Measurements from ENCODE around the gene TFAP2C. TPM values are rescaled to one million over a fixed set of nuclear protein-coding genes. Genes with fewer than 3 reads are reported as not detected.

TFAP2C gene
- total RNA-seq, 1 donor from 2014 or later, result 9.8 TPM

GRCh38 chr20:56665806-56666205 is 36.7 kb downstream of the TFAP2C start:
- Mint-ChIP-seq H3K36me3 (no peaks in the 10 kb centered on the region), H3K27ac (no peak overlapping the region), H3K4me3 (no peak overlapping the region), H3K27me3 (ENCODE audit: low read depth) (no peaks in the 10 kb centered on the region), H3K9me3 (no peaks in the 10 kb centered on the region), H3K4me1 (no peaks in the 10 kb centered on the region)
- DNase-seq (ENCODE audit: low spot score in 2 of 2, unreplicated experiment in 2 of 2), result no peak
- TF ChIP-seq, protein P1, sequence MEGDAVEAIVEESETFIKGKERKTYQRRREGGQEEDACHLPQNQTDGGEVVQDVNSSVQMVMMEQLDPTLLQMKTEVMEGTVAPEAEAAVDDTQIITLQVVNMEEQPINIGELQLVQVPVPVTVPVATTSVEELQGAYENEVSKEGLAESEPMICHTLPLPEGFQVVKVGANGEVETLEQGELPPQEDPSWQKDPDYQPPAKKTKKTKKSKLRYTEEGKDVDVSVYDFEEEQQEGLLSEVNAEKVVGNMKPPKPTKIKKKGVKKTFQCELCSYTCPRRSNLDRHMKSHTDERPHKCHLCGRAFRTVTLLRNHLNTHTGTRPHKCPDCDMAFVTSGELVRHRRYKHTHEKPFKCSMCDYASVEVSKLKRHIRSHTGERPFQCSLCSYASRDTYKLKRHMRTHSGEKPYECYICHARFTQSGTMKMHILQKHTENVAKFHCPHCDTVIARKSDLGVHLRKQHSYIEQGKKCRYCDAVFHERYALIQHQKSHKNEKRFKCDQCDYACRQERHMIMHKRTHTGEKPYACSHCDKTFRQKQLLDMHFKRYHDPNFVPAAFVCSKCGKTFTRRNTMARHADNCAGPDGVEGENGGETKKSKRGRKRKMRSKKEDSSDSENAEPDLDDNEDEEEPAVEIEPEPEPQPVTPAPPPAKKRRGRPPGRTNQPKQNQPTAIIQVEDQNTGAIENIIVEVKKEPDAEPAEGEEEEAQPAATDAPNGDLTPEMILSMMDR (IDR thresholded peaks at IDR 0.05; ENCODE audit: unreplicated experiment), result no peak

DNA sequence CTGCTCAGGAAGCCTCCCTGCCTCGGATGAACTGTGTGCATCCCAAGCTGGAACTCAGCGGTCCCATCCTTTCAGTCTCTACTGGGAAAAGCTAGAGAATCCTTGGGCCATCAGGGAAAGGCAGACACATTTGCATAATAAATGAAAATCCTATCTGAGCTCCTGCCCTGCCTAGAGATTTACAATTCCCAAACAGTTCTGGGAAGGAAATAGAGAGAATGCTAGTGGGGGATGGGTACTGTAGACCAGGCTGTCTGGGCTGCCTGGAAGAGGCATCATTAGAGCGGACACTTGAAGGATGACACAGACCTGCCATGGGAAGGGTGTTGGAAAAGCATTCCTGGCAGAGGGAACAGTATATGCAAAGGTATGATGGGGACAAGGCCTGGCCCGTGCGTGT is 44.3 kb downstream of the TFAP2C start:
- no peak for DNase-seq (ENCODE audit: low spot score in 2 of 2, unreplicated experiment in 2 of 2)
- Mint-ChIP-seq H3K4me3 (no peak overlapping the region), H3K27me3 (ENCODE audit: low read depth) (no peaks in the 10 kb centered on the region), H3K27ac (no peak overlapping the region), H3K4me1 (no peaks in the 10 kb centered on the region), H3K36me3 (no peaks in the 10 kb centered on the region), H3K9me3 (no peaks in the 10 kb centered on the region)
- TF ChIP-seq, protein P1 (IDR thresholded peaks at IDR 0.05; ENCODE audit: unreplicated experiment), result no peak

- no peak overlapping the region for H3K4me3 Mint-ChIP-seq
- no peak for DNase-seq (ENCODE audit: low spot score in 2 of 2, unreplicated experiment in 2 of 2)
- no peaks in the 10 kb centered on the region for H3K9me3 Mint-ChIP-seq
- no peaks in the 10 kb centered on the region for H3K27me3 Mint-ChIP-seq (ENCODE audit: low read depth)
- TF ChIP-seq, protein P1 (IDR thresholded peaks at IDR 0.05; ENCODE audit: unreplicated experiment), result no peak
- no peaks in the 10 kb centered on the region for H3K36me3 Mint-ChIP-seq
- no peak overlapping the region for H3K27ac Mint-ChIP-seq
- no peaks in the 10 kb centered on the region for H3K4me1 Mint-ChIP-seq
Observed at GRCh38 chr20:56676001-56676400, 46.9 kb downstream of the TFAP2C start.

GRCh38 chr20:56676679-56677078 is 47.6 kb downstream of the TFAP2C start:
- no peak for DNase-seq (ENCODE audit: low spot score in 2 of 2, unreplicated experiment in 2 of 2)
- Mint-ChIP-seq H3K27ac (no peak overlapping the region), H3K9me3 (no peaks in the 10 kb centered on the region), H3K4me1 (no peaks in the 10 kb centered on the region), H3K4me3 (no peak overlapping the region), H3K36me3 (no peaks in the 10 kb centered on the region), H3K27me3 (ENCODE audit: low read depth) (no peaks in the 10 kb centered on the region)
- TF ChIP-seq, protein P1 (IDR thresholded peaks at IDR 0.05; ENCODE audit: unreplicated experiment), result no peak

DNA sequence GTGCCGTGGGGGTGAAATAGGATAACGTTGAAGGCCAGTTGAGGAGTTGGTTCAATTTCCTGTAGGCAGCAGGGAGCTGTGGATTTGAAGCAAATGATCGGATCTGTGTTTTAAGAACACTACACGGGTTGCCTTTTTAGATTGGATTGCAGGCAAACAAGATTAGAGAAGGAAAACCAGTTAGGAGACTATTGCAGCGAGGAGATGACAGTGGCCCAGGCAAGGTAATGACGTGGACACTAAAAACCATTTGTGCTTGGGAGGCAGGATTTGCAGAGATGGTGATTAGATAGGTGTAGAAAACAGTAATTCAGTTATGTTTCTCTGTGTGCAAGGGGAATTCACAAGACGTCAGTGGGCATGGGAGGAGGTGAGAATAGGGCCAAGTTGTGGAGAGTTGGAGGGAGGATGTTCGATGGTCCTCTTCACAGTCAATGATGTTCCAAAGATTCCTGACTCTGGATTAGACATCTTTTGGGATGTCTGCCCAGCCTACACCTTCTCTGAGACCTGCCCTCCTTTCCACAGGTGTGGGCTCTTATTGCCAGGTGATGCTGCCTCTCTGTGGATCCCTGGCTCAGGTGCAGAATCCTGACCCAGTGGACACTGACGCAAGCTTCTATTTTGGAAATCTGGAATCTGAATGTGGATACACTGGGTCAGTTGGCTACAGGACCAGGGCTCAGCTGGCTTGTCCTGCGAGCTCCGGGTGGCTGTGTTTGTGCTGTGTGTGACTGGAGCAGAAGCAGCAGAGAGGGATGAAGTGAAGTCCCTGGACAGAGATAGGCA is 54.2 kb downstream of the TFAP2C start:
- peaks cover 2% of the 10 kb centered on the region for H3K4me1 Mint-ChIP-seq
- no peak for DNase-seq (ENCODE audit: low spot score in 2 of 2, unreplicated experiment in 2 of 2)
- H3K27me3 Mint-ChIP-seq (ENCODE audit: low read depth), result no peaks in the 10 kb centered on the region
- no peak overlapping the region for H3K4me3 Mint-ChIP-seq
- TF ChIP-seq, protein P1 (IDR thresholded peaks at IDR 0.05; ENCODE audit: unreplicated experiment), result no peak
- no peak overlapping the region for H3K27ac Mint-ChIP-seq
- H3K9me3 Mint-ChIP-seq, result no peaks in the 10 kb centered on the region
- H3K36me3 Mint-ChIP-seq, result no peaks in the 10 kb centered on the region
